Cerebellar nuclear complex (tissue), 1 donor: ENCODE data around the gene GPR22.

Source experiments
- DNase-seq, 2 experiments: peaks; one replicate each; lab custom pipeline; 2025; lab: John Stamatoyannopoulos, UW

The GPR22 gene

DNA sequence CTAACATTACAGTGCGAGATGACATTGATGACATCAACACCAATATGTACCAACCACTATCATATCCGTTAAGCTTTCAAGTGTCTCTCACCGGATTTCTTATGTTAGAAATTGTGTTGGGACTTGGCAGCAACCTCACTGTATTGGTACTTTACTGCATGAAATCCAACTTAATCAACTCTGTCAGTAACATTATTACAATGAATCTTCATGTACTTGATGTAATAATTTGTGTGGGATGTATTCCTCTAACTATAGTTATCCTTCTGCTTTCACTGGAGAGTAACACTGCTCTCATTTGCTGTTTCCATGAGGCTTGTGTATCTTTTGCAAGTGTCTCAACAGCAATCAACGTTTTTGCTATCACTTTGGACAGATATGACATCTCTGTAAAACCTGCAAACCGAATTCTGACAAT is 4.3 kb downstream of the GPR22 start:
- DNase-seq: no peak

DNA sequence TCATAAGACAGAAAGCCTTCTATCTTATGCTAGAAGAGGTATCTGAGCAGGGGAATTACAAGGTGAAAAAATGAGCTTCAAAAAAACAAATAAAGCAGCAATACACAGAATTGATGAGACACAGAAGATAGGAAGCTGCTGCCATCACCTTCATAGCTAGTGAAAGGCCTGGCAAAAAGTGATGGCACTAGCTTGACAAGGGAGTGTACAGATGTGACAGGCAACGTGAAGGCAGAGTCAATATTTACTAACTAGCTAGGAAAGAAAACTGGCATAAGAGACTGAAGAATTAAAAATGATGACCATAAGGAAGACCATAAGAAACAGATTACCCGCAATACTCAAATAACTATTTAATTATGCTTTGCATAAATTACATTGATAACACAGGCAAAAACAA is 9.4 kb downstream of the GPR22 start:
- no peak for DNase-seq

DNA sequence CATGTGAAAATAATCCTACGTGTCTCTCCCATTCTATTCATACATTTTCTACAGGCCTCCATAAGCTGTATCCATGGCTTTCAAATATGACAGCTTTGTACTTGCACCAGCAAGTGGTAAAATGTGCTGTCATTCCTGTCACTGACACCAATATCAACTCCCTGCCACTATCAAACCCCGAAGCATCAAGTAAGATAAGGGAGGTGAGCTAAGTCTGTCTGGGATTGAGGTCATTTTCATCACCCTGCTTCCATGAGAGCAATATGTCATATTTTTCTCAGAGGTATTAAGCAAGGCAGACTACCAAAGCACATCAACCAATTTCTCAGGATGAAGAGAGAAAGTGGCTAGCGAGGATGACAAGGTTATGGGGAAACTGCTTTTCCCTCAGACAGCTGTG is 11.1 kb downstream of the GPR22 start:
- DNase-seq: no peak

DNA sequence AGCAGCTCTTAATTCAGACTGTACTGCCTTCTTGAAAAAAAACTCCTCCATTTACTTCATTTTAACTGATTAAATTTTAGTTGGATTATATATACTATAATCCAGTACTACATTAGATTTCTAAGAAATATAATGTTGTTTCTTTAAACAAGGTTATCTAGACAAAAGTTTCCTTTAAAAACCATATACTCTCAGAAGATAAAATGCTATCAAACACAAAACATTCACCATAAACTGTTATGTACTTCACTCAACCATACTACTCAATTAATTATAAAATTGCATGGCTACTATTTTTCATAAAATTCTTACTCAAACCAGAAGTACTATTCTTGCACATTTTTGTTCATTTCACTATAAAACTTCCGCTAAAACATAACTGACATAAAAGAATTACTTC is 12.7 kb downstream of the GPR22 start:
- no peak for DNase-seq

DNA sequence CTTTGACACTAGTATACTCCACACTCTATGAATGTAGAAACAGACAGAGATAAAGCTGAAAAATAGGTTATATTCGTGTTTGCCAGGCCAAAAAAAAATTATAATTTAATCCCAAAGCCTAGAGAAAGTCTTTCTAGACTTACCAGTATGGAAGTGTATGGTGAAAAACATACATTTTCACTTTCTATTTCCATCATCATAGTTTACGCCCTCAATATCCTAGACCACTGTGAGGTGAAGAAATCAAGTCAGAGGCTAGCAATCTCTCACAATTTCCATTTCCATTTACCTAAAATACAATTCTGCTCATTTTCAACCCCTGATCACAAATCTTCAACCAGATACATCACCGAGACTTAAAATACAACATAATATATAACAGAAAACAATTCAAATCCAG is 16.2 kb downstream of the GPR22 start:
- no peak for DNase-seq

DNA sequence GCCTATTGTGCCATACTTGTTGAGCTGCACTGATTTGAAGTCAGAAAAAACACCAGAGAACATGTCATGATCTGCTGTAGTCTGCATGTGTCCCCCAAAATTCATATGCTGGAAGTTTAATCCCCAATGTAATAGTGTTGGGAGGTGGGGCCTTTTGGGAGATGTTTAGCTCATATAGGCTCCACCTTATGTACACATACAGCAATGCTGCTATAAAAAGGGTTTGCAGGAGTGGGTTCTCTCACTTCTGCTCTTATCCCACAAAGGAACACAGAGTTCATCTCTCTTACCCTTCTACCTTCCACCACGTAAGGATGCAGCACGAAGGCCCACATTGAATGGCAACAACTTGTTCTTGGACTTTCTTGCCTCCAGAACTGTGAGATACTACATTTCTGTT is 23.0 kb downstream of the GPR22 start:
- no peak for DNase-seq

DNA sequence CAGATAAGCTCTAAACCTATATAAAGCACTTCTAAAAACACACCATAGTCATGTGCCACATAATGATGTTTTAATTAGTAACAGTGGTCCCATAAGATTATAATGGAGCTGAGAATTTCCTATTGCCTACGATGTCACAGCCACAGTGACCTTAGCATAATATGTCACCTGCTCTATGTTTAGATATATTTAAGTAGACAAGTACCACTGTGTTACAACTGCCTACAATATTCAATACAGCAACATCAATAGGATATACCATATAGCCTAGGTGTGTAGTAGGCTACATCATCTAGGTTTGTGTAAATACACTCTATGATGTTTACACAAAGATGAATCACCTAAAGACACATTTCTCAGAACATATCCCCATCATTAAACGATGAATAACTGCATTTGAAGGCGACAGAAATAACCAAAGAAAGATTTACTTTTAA is 24.5 kb downstream of the GPR22 start:
- DNase-seq: no peak

DNA sequence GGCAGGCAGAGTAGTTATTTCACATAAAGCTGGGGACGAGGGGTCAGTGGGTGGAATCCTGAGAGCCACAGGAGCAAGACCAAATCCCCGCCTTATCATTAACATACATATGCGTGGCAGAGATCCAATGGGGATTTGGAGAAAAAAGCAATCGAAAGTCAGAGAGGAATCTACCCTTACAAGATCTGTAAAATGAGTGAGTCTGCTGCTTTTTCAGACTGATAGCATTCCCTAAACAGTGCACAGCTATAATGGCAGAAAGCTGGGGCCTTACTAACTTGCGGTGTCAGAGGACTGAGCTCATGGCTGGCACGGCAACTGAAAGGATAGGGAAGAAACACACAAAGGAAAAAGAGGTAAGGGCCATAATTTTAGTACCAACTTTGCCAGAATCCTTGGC is 25.0 kb downstream of the GPR22 start:
- DNase-seq: no peak

DNA sequence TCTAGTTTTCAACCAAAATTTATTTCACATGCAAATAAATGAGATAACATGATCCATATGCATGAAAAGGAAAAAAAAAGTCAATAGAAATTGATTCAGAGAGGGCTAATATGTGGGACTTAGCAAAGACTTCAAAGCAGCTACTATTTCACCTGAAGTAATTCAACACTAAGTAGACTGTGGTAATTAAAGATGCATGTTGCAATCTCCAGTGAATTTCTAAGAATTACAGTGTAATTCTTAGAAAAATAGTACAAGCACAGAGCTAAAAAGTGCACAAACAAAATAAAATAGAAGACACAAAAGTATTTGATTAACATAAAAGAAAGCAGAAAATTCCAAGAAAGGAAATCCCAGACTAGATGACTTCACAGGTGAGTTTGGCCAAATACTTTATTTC is 25.7 kb downstream of the GPR22 start:
- DNase-seq: no peak

DNA sequence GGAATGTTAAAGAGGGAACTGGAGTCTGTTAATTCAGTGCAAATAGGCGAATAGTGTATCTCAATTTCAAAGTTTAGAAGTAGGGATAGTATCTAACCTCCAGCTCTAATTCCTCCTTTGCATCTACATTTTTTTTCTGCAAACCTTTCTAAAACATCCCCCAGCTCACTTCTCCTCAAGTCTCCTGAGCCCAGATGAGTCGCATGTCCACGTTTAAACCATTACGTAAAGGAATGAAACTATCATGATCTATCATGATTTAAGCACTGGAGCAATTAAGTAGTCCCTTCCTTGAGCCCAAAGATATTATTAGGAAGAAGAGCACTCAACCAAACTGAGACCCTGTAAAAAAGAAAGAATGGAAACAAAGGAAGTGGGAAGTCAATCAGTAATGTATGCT is 29.9 kb downstream of the GPR22 start:
- no peak for DNase-seq

DNA sequence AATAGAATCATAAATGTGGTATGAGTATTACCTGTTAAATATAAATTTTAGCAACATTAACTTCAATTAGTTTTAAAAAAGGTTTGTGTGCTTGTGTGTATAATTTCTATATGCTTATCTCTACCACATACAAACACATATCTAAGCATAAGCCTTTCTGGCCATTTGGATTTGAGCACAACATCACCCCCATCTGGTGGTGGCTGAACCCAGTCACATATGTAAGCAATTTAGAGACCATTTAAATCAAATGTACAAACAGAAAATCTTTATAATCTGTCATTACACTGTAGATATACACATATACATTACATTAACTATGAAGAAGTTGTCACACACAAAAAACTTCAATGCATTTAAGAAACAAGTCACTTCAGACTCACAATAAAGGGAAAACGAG is 31.7 kb downstream of the GPR22 start:
- no peak for DNase-seq

DNA sequence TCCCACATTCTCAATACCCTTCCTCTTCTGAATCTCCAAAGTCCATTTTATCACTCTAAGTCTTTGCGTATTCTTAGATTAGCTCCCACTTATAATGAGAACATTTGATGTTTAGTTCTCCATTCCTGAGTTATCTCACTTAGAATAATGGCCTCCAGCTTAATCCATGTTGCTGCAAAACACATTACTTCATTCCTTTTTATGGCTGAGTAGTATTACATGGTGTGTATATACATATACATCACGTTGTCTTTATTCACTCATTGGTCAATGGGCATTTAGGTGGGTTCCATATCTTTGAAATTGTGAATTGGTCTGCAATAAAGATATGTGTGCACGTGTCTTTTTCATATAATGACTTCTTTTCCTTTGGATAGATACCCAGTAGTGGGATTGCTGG is 32.3 kb downstream of the GPR22 start:
- no peak for DNase-seq

DNA sequence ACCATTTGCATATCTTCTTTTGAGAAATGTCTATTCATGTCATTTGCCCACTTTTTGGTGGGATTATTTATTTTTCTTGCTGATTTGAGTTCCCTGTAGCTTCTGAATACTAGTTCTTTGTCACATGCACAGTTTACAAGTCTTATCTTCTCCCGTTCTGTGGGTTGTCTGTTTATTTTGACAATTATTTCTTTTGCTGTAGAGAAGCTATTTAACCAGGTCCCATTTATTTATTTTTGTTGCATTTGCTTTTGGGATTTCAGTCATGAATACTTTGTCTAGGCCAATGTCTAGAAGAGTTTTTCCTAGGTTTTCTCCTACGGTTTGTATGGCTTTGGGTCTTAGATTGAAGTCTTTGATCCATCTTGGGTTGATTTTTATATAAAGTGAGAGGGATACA is 32.9 kb downstream of the GPR22 start:
- DNase-seq: no peak

DNA sequence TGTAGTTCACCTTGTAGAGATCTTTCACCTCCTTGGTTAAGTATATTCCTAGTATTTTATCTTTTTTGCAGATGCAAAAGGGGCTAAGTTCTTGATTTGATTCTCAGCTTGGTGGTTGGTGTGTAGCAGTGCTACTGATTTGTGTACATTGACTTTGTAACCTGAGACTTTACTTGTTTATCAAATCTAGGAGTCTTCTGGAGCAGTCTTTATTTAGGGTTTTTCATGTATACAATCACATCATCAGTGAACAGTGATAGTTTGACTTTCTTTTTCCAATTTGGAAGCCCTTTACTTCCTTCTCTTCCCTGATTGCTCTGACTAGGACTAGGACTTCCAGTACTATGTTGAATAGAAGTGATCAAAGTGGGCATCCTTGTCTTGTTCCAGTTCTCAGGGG is 33.8 kb downstream of the GPR22 start:
- no peak for DNase-seq

DNA sequence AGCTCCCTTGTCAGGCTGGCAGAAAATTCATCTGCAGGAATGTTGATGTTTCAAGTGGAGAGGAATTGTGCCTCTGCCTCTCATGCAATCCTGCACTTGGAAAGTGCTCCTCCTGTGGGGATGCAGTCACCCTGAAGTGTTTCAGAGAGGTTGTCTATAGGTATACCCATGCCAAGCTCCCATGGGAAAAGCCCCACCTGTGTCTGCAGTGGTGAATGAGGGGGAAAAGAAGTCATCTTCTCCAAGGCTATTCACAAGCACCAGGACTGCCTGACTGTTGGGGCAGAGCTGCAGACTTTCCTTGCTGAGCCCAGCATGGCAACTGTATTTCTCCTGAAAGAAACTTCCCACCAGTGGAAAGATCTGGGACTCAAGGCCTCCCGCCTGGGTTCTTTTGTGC is 35.5 kb downstream of the GPR22 start:
- DNase-seq: no peak

DNA sequence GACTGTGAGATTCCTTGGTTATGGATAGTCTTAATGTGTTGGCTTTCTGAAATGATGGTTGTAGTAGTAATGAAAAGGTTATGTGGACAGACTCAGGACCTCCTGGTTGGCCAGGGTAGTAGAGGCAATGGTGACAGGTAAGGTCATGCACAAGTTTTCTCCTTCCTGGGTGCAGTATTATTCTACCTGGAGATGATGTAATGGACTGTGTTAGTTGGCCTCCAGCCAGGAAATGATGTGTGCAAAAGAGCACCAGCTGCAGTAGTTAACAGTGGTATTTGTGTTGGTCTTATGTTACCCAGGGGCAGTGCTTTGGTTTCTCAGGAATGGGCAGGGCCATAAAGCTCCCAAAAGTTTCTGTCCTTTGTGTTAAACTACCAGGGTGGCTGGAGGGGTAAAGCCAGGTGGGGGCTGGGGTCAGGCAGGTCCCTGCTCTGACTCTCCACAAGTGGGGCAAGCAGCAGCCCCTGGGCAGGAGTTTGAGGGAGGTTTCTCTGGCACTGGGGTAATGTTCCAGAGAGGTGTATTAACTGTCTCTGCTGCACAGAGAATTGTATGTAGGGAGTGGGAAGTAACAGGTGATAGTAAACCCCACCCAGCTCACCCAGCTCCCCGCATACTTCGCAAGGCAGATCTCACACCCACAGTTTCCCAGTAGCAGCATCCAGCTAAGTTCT is 36.3 kb downstream of the GPR22 start:
- DNase-seq: no peak

DNA sequence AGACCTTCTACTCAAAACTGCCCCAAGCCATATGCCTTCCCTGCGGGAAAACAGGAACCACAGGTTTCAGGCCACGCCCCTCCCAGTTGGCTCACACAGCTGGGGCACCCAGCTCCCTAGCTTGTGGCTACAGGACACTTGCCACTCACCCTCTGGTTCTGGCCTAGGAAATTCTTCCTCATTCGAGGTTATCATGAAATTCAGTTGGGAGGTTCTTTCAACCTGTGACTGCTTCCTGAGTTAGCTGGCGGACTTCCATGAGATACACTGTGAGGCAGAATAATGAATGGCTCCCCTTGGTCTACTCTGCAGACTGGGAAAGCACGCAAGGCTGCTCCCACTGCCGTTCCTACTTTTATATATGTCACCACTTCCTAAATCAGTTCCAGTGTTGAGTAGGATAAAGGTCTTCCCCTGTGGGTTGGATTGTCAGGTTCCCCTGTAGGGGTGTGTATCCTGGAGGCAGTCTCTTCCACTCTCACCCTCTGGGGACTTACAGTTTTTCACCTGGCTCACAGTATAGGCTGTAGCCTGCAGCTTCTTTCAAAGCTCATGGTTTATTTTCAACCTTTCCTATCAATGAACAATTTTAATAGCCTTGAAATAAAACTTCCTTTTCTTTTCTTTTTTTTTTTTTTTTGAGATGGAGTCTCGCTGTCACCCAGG is 37.0 kb downstream of the GPR22 start:
- no peak for DNase-seq
